CD4-positive, alpha-beta T cell (primary cell): ENCODE data around the gene IFITM10. TPM values are rescaled to one million over a fixed set of nuclear protein-coding genes. Genes with fewer than 3 reads are reported as not detected.
A peak's percentile ranks its signal among the peaks of the same experiment; 100 is the strongest.

Source experiments
- ATAC-seq: fragments of 200-7000 bp; cut with Tn5 transposase; one replicate; pipeline ENCODE4 v1.10.0; 2022; ENCODE audit warnings: mild to moderate bottlenecking; ENCODE audit not compliant: poor library complexity
- CTCF ChIA-PET: fragments of 350-600 bp; sonication (Branson Sonifier 250); formaldehyde crosslinking; loops from one replicate; lab custom pipeline; 2021; ENCODE audit warnings: antibody characterized with exemption, inconsistent platforms; lab: Charles Lee
- POLR2A ChIA-PET: fragments of 350-600 bp; sonication (Branson Sonifier 250); formaldehyde crosslinking; loops from one replicate; lab custom pipeline; 2021; ENCODE audit warnings: antibody characterized with exemption, inconsistent platforms; lab: Charles Lee
- DNase-seq, 14 experiments: peaks; one replicate each; pipeline ENCODE4 v3.0.0-alpha.2; 2013 to 2020; ENCODE audit warnings: mixed read lengths in 2 of 14
- H3K27ac ChIP-seq, 2 donors: one replicate each; pipeline versions ENCODE4 v1.5.1 to v1.7.0; 2013; ENCODE audit warnings: low read length in 2 of 2, low read depth in 1 of 2, mild to moderate bottlenecking in 1 of 2
- H3K27me3 ChIP-seq, 2 experiments: 1 replicate in 1 of 2; 2 replicates in 1 of 2; pipeline versions ENCODE4 v1.6.1 to v1.7.0; 2013; ENCODE audit warnings: low read length in 2 of 2, control low read depth in 1 of 2, mild to moderate bottlenecking in 1 of 2, moderate library complexity in 1 of 2; ENCODE audit not compliant: insufficient read depth in 2 of 2, control insufficient read depth in 1 of 2
- H3K36me3 ChIP-seq: one replicate; pipeline ENCODE4 v1.6.1; 2013; ENCODE audit warnings: low read length, control low read depth; ENCODE audit not compliant: insufficient read depth
- H3K4me1 ChIP-seq: one replicate; pipeline ENCODE4 v1.6.1; 2013; ENCODE audit warnings: low read length, control low read depth; ENCODE audit not compliant: insufficient read depth
- H3K4me3 ChIP-seq: one replicate; pipeline ENCODE4 v1.5.1; 2013; ENCODE audit warnings: mild to moderate bottlenecking, low read length, moderate library complexity
- H3K9me3 ChIP-seq, 2 experiments: 1 replicate in 1 of 2; 2 replicates in 1 of 2; pipeline versions ENCODE4 v1.6.1 to v1.7.0; 2013; ENCODE audit warnings: low read length in 2 of 2, mild to moderate bottlenecking in 2 of 2, control low read depth in 1 of 2, moderate library complexity in 1 of 2; ENCODE audit not compliant: control insufficient read depth in 1 of 2, insufficient read depth in 1 of 2
- H3K27ac Mint-ChIP-seq: one replicate; pipeline ENCODE4 v1.8.0; 2020; ENCODE audit warnings: mixed read lengths
- H3K27me3 Mint-ChIP-seq: one replicate; pipeline ENCODE4 v1.8.0; 2021; ENCODE audit warnings: mixed read lengths
- H3K36me3 Mint-ChIP-seq: one replicate; pipeline ENCODE4 v1.8.0; 2021; ENCODE audit warnings: low read depth, mixed read lengths
- H3K4me1 Mint-ChIP-seq: one replicate; pipeline ENCODE4 v1.8.0; 2021; ENCODE audit warnings: low read depth, mixed read lengths
- H3K4me3 Mint-ChIP-seq: one replicate; pipeline ENCODE4 v1.8.0; 2020; ENCODE audit warnings: mild to moderate bottlenecking, mixed read lengths
- H3K9me3 Mint-ChIP-seq: one replicate; pipeline ENCODE4 v1.8.0; 2020; ENCODE audit warnings: mixed read lengths
- intact Hi-C, 2 experiments: fragments of 100-400 bp; cut with DNase I in 1 of 2; cut with micrococcal nuclease in 1 of 2; formaldehyde crosslinking; loops; one replicate each; pipeline versions ENCODE4 v1.15.1 to v1.9.0; 2023 to 2025; cut with DNase I, micrococcal nuclease
- polyA plus RNA-seq, 2 donors: library from polyadenylated mRNA; unstranded; fragments of 120-200 nt; gene quantifications; one replicate each; pipeline ENCODE4 v1.2.1, GENCODE V29; 2013
- total RNA-seq, 174 experiments: library from RNA in 2 of 174; stranded (reverse) in 2 of 174; gene quantifications; one replicate each; pipeline ENCODE4 v1.2.3 and lab custom pipeline; 2021 to 2026
- TF ChIP-seq, protein P1 (sequence below): fragments of 200-600 bp; IDR thresholded peaks from one replicate; pipeline ENCODE4 v1.8.0; 2022; ENCODE audit warnings: antibody characterized with exemption, mild to moderate bottlenecking

IFITM10 gene
- total RNA-seq (1 to 10 TPM; 1.7 TPM), total RNA-seq (lab: John Stamatoyannopoulos, UW) (0 to 2.1 (median 0.43) reads per million in 172 experiments)
- polyA plus RNA-seq (2013, experiment 1 of 2), result 0.16 TPM
- 0.34 TPM for polyA plus RNA-seq (2013, experiment 2 of 2)

DNA sequence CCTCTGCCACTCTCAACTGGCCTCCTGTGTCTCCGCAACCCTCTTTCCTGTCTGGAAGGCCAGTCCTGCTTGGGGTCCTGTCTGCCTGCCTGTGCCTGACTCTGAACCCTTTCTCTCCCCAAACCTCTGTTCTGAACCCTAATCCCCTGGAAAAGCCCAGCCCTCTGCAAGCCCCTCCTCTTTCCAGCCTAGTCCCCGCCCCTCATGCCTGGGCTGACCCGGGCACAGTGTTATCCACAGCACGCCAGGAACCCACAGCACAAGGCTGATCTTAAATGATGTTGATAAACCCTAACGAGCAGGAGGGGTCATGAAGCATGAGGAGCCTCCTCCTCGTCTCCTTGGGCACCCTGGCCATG lies at the start of gene IFITM10:
Gene IFITM10, minus strand, starts transcription at position 115 of the 359 bp plus-strand sequence. CDS start 153 bp downstream, outside the sequence.
- ATAC-seq (no peak), DNase-seq (no peak)
- intact Hi-C loops, result no loop called here
- Mint-ChIP-seq H3K4me1 (peaks cover 33% of the 10 kb centered on the region), H3K27ac (no peak within 1 kb of the TSS), H3K9me3 (no peaks in the 10 kb centered on the region), H3K36me3 (peaks cover 30% of the 10 kb centered on the region), H3K4me3 (peak within 1 kb of the TSS; percentile 58), H3K27me3 (peaks cover 14% of the 10 kb centered on the region)
- ChIA-PET POLR2A (interaction anchor here (1.0 kb wide), 1 partner anchor 35 kb away, joined by 3 read pairs; no protein-coding TSS in a partner anchor), CTCF (no interaction called here)
- Histone ChIP-seq H3K27me3 (peaks cover 13 to 19% of the 10 kb centered on the region in 2 experiments), H3K9me3 (peaks cover 0 to 15% of the 10 kb centered on the region in 2 experiments), H3K27ac (no peak within 1 kb of the TSS), H3K36me3 (peaks cover 33% of the 10 kb centered on the region), H3K4me3 (no peak within 1 kb of the TSS), H3K4me1 (peaks cover 43% of the 10 kb centered on the region)
- TF ChIP-seq, protein P1, sequence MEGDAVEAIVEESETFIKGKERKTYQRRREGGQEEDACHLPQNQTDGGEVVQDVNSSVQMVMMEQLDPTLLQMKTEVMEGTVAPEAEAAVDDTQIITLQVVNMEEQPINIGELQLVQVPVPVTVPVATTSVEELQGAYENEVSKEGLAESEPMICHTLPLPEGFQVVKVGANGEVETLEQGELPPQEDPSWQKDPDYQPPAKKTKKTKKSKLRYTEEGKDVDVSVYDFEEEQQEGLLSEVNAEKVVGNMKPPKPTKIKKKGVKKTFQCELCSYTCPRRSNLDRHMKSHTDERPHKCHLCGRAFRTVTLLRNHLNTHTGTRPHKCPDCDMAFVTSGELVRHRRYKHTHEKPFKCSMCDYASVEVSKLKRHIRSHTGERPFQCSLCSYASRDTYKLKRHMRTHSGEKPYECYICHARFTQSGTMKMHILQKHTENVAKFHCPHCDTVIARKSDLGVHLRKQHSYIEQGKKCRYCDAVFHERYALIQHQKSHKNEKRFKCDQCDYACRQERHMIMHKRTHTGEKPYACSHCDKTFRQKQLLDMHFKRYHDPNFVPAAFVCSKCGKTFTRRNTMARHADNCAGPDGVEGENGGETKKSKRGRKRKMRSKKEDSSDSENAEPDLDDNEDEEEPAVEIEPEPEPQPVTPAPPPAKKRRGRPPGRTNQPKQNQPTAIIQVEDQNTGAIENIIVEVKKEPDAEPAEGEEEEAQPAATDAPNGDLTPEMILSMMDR, result no peak

DNA sequence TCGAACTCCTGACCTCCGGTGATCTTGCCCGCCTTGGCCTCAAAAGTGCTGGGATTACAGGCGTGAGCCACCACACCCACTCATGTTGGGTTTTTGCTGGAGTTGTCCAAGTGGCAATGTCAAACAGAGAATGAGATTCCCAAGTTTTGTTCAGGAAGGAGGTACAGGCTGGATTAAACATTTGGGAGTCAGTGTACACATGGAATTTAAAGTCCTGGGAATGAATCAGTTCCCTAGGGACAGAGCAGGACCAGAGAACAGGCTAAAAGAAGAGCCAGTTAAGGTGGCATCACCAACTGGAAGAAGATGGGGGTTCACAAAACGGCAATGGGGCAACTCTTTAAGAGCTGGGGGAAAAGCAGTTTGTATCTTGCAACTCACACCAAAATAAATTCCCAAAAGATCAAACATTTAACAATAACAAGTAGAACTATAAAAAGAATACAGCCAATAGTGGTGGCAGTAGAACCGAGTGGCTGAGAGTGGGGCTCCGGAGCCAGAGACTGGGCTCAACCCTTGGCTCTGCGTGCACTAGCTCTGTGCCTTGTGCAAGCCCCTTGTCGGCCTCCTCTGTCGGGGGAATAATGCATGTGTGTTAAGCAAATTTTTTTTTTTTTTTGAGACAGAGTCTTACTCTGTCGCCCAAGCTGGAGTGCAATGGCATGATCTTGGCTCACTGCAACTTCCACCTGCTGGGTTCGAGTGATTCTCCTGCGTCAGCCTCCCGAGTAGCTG lies 47.2 kb upstream of the IFITM10 start:
- H3K9me3 Mint-ChIP-seq, result no peaks in the 10 kb centered on the region
- CTCF ChIA-PET, result no interaction called here
- no peaks in the 10 kb centered on the region for H3K4me1 ChIP-seq

DNA sequence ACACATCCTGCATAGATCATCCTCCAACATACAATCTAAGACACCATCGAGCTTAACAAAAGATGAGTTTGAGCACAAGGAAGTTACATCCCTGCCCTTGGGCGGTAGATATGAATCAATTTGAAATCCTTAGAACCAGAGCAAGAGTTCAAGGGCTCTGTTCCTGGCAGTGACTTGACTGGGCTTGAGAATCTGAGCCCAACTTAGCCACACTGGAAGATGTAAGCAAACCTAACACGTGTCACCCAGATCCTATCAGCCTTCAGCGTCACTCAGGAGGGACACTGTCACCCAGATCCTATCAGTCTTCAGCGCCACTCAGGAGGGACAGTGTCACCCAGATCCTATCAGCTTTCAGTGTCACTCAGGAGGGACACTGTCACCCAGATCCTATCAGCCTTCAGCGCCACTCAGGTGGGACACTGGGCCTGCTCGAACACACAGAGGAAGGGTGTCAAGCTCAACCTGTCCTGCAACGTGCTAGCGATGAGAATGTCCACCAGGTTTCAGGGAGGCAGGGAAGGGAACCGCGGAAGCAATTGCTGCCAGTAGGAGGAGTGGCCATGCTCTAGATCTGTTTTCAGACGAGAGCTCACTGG lies 46.1 kb upstream of the IFITM10 start:
- Histone ChIP-seq H3K9me3 (peaks cover 0 to 8% of the 10 kb centered on the region in 2 experiments), H3K36me3 (no peaks in the 10 kb centered on the region), H3K27me3 (no peaks in the 10 kb centered on the region), H3K4me1 (no peaks in the 10 kb centered on the region), H3K27ac (no peak overlapping the region), H3K4me3 (no peak overlapping the region)
- H3K27me3 Mint-ChIP-seq, result peaks cover 26% of the 10 kb centered on the region
- CTCF ChIA-PET, result no interaction called here
- intact Hi-C loops, result no loop called here
- POLR2A ChIA-PET, result no interaction called here
- no peak for ATAC-seq
- H3K9me3 Mint-ChIP-seq, result no peaks in the 10 kb centered on the region
- no peaks in the 10 kb centered on the region for H3K36me3 Mint-ChIP-seq
- H3K27ac Mint-ChIP-seq, result no peak overlapping the region
- no peak overlapping the region for H3K4me3 Mint-ChIP-seq
- peaks cover 4% of the 10 kb centered on the region for H3K4me1 Mint-ChIP-seq
- TF ChIP-seq, protein P1, result no peak
- DNase-seq, result no peak

More for the DNA sequence above, 47.2 kb upstream of the IFITM10 start:
- ATAC-seq (no peak), DNase-seq (no peak)
- Histone ChIP-seq H3K27ac (no peak overlapping the region), H3K4me3 (no peak overlapping the region), H3K27me3 (no peaks in the 10 kb centered on the region), H3K36me3 (no peaks in the 10 kb centered on the region), H3K9me3 (peaks cover 0 to 8% of the 10 kb centered on the region in 2 experiments)
- no peak overlapping the region for H3K4me3 Mint-ChIP-seq
- H3K27me3 Mint-ChIP-seq, result peaks cover 27% of the 10 kb centered on the region
- no peaks in the 10 kb centered on the region for H3K36me3 Mint-ChIP-seq
- POLR2A ChIA-PET, result no interaction called here
- no peak overlapping the region for H3K27ac Mint-ChIP-seq
- peaks cover 2% of the 10 kb centered on the region for H3K4me1 Mint-ChIP-seq
- intact Hi-C loops, result no loop called here
- TF ChIP-seq, protein P1, result no peak
